ENCODE results near the gene SH3RF2.

SH3RF2 gene

DNA sequence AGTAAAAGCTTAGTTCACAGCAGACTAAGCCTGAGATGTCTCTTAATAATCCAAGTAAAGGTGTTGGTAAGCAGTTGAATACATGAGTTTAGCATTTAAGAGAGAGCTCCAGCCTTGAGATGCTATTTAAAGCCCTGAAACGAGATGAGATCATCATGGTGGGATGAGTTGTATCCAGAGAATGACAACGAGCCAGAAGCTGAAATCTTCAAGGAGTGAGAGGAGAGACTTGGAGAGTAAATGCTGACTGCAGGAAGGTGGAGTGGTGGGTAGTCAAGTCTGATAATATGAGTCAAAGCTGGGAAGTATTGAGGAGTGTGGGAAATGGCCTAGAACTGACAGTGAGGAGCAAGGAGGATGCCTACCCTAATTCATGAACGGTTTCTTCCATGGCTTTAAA, 115.3 kb downstream of the SH3RF2 start:
- no peak for DNase-seq

DNA sequence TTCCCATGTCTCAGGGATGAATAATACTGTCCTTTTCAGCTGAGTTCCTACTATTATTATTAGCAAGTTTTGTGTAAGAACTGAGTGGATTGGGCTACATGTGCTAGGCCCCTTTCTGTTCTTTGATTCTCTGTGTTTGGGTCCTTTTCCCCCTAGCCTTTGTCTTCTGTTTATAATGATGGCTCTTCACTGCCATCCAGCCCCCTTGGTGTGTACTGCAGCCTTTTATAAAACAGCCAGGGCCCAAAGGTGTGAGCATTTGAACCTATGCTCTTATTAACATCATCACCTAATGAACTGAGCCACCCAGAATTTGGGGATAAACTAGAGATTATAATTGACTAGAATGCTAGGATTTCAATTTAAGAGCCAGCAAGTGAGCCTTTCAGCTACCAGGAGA, 116.4 kb downstream of the SH3RF2 start:
- no peak for DNase-seq

DNA sequence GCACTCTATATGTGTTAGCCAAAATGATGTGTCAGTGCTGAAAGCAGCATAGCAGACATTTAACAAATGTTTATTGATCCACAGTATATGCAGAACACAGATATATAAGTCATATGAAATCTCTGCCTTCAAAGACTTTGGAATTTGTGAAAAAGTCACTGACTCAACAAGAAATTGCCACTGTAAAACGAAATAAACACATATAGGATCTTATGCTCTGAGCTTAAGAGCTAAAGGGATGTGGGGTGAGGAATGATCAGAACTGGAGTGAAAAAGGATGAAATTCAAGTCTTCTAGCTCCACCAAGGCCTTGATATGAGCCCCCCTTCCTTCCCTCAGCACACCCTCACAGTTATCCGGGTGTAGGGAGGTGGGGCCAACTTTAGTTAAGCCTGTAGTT, 119.1 kb downstream of the SH3RF2 start:
- DNase-seq, result no peak

DNA sequence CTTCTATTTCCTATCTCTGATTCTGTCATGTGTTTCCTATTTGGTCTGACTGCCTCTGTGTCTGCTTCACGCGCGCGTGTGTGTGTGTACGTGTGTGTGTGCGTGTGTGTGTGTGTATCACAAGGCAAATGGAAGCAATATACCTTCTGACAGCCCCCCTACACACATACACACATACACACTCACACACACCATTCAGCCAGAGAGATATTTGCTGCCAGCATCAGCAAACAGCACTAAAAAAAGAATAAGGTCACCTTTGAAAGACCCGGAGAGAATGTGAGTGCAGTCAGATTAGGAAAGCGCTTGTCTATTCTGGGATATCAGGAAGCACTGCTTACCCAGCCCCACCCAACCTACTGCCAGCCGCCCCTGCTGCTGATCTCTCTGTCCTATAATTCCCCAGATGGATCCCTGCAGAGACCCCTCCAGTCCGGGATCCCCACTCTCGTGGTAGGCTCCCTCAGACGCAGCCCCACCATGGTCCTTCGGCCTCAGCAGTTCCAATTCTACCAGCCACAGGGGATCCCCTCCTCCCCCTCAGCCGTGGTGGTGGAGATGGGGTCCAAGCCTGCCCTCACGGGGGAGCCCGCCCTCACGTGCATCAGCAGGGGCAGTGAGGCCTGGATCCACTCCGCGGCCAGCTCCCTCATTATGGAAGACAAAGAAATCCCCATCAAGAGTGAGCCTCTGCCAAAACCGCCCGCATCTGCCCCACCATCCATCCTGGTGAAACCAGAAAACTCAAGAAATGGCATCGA, 123.3 kb downstream of the SH3RF2 start:
- no peak for DNase-seq

DNA sequence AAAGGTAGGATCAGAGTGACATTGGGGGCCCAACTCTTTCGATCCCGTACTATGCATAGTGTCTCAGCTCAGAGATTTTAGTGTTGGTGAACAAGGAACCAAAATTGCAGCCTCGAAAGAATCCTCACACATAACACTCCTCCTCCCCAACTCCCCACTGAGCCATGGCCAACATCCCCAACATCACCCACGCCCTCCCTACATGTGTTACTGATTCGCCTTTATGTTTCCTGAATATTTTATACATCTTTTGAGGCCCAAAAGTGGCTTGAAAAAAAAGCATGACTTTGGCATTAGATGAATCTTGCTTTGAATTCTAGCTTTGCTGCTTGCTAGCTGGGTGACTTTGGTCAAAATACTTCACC, 123.8 kb downstream of the SH3RF2 start:
- no peak for DNase-seq

DNA sequence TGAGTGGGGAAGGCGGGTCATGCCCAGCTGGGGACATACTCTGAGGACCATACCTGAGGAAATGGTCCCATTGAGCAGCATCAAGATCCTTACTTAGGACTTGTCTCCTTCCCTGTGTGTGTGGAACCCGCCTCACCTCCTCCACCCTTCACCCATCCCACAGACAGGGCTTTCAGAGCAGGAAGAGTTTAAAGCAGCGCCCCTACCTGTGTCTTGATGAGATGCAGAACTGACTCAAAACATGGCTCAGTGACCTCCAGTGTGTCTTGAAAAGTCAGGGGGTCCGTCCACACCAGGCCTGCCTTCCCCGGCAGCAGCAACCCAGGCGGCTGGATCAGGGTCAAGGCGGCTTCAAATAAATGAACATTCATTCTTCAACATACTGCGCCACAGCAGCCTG, 130.6 kb downstream of the SH3RF2 start:
- no peak for DNase-seq

DNA sequence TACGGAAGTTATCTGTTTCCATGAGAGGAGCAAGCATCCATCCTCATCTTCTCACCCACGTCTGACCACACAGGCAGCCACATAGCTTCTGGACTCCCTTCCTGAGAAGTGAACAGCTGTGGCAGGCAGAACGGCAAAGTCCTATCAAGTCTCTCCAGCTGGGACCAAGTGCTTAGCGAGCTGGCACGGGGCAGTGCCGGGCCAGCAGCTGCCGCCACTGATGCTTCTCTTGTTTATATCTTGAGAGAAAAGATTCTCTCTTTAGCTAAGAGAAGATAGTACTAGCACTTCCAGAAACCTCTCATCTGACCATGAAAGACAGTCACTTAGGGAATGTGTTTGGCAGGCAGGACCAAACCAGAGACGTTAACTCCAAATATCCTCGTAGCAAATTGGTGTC, 131.8 kb downstream of the SH3RF2 start:
- DNase-seq, result no peak

DNA sequence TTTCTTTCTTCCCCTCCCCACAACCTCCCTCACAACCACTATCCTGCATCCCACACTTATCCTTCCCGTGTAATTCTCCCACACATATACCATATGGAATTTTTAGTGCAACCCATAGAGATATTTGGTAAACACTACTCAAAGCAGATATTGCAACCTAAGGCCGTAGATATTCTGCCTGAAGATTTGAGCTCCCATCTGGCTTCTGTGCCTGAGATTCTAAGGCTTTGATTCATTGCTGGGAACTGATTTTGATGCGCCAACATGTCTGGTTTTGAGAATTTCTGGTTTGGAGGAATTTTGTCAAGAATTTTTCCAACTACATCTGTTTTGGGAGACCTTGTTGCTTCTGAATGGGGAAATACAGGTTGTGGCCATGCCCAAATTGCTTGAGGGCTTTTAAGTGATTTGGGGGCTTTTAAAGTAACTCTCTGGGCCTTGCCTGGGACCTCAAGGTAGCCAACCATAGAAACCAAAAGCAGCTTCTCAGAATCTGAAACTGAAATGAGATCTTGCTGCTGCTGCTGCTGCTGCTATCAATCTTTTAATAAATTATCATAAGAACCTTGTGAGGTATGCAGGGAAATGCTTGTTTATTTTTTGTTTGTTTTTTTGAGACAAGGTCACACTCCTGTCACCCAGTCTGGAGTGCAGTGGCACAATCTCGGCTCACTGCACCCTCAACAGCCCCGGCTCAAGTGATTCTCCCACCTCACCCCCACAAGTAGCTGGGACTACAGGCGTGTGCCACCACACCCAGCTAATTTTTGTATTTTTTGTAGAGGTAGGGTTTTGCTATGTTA, 132.8 kb downstream of the SH3RF2 start:
- no peak for DNase-seq

DNA sequence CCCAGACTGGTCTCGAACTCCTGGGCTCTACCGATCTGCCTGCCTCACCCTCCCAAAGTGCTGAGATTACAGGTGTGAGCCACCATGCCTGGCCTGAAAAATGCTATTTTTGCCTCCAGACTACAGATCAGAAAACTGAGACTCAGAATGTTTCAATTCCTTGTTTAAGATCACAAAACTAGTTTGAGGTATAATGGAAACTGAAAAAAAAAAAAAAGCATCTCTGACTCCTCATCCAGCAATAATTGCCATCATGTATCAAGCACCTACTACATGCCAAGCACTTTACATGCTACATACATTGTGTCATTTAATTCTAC, 133.4 kb downstream of the SH3RF2 start:
- DNase-seq, result no peak

DNA sequence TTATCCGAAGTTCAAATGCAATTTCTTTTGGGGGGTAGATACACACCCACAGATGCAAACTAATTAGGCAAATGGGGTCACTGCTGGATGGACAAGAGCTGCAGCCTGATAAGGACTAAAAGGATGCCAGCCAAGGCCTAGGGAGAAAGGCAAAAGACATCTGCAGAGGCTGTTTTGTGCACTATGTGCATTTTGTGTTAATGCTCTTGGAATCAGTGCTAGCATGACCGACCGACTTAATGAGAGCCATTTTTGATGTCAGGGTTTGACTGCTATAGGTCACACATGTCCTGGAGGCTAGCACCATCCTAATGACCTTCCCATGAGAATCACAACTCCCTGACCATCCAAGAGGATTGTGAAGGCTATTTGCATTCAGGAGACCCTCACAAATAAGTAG, 134.4 kb downstream of the SH3RF2 start:
- DNase-seq, result no peak

DNA sequence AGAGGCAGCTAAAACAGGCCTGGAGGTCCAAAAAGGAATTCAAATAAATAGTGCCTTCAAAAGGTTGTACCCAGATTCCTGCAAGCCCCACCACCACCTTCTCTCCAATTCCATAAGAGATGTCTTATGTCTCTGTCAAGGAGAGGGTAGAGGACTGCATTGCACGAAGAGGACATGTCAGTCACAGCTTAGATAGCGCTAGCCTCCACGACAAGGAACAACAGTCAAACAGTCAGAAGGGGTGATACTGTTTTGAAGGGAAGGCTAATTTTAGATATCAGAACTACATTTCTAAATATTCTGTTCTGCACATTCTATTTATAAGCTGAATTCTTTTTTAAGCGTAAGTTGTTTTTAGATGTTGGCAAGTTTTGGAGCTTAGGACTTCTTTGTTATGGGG, 134.8 kb downstream of the SH3RF2 start:
- DNase-seq, result no peak

DNA sequence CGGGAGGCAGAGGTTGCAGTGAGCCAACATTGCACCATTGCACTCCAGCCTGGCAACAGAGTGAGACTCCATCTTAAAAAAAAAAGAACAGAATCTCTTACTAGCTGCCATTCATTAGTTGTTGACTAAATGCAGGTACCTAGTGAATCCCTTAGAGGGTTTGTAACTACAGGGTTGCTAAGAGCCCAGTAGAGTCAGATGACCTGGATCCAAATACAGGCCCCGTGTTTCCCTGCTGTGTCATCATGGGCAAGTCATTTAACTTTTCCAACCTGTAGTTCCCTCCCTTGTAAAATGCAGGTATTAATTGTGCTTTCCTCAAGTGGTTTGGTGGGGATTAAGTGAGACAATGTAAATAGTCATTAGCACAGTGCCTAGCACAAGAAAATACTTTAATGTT, 136.2 kb downstream of the SH3RF2 start:
- DNase-seq, result no peak

DNA sequence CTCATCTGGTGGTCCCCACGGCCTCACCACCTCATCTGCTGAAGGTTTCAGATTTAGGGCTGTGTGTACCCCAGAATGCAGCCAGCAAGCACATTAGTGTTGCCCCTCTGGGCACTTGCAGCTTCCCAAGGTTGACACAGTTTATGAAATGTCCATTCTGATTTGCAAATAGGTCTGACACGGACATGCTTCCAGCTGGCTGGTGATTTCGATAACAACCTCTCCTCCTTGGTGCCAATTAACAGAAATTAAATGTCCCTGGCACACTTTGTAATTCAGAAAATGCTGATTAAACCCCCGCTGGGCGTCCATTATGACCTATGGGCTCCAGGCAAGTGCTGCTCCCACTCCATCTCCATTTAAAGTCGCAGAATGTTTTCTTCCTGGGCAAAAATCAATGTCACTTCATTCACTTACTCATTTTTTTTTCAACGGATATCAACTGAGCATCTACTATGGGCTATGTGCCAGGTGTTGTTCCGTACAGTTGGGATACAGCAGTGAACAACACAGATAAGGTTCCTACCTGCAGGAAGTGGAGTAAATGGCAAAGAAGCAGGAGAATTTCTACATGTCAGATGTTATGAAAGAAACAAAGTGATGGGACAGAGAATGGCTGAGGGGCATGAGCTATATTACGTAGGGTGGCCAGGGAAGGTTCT, 137.0 kb downstream of the SH3RF2 start:
- no peak for DNase-seq

DNA sequence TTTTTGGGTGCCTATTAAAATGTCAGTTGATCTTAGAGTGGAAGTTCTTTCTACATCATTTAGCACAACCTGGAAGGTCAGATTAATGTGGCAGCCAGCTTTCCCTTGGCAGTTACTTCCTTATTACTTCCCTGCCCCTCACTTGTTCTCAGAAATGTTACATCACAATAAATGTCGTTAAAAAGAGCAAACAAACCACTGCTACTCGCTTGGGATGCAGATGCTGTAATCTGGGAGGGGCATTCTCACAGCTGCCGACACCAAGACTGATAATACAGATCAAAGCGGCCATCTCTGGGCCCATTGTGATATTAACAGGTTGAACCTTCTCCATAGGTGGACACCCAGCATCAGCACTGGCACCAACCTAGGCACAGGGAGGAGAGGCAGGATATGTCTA, 139.7 kb downstream of the SH3RF2 start:
- DNase-seq, result no peak

DNA sequence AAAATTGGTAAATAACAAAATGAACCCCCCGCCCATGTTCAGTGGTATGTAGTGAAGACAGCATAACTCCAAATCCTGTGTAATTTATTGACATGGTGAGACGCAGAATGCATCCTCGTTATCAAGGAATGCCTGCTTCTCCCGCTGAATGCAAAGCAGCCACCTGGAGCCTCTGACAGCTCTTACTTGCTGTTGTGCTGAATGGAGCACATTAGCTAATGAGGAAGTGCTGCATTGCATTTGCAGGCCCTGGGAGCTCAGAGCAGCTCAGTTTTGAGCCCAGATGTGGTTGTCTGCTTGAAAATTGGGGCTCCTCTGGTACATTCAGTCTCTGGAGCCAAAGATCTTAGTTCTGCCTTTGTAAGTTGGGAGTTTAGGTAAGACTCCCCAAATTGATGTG, 140.1 kb downstream of the SH3RF2 start:
- no peak for DNase-seq

DNA sequence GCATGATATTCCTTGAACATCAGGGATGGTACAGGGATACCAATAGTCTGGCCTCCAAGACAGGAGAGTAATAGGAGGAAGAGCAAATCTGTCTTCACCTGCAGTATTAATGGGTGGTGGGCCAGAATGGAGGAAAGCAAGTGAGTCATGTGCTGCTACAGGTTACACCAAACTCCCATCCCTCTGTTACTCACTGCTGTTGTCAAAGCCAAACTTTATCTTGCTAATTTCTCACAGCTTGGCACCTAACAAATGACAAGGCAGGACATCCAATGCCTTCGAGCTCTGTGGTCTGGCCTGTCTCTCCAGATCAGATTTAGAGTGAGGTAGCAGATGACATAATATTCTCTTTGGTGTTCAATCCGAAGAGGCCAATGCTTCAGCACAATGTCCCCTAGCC, 142.2 kb downstream of the SH3RF2 start:
- DNase-seq, result no peak

DNA sequence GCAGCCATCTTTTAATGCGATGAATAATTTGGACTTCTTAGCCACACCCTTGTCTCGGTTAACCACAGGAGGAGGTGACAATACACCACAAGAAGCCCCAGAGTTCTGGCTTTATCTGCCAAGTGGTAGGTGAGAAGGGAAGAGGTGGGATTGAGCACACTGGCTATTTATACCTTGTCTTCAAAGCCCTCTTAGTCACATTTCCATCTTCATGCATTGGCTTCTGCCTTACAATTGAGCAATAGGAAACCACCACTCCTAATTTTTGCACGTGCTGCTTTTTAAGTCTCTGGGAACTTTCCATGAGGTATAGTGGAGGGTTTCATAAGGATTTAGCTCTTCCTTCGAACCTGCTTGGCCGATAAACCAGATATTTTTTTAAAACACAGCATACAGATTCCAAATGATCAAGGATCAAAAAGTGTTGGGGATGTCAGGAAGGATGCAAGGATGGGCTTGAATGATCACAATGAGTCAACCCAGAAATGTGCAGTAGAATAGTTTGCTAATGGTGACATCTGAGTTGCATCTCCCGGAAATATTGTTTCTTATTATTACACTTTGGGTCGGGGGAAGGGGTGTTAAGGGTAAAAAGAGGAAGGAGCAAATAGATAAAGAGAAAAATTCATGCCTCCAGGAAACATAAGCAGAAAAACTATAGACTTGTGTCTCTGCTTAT, 143.5 kb downstream of the SH3RF2 start:
- no peak for DNase-seq

DNA sequence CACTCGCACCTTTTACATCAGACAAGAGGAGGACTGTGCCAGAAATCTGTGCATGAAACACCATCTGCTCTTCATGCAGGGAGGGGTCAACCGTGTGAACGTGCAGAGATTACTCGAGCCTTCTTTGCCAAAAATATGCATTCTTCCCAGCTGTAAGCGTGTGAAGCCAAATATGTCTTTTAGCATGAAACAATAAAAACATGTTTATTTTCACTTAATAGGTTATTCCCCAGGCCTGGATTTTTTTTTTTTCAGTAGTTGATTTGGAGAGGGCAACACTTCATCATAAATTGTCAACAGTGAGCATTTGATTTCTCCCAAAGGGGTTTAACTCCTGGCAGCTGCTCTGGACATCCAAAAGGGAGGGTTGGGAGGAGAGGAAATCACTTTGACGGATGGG, 145.2 kb downstream of the SH3RF2 start:
- DNase-seq, result no peak

DNA sequence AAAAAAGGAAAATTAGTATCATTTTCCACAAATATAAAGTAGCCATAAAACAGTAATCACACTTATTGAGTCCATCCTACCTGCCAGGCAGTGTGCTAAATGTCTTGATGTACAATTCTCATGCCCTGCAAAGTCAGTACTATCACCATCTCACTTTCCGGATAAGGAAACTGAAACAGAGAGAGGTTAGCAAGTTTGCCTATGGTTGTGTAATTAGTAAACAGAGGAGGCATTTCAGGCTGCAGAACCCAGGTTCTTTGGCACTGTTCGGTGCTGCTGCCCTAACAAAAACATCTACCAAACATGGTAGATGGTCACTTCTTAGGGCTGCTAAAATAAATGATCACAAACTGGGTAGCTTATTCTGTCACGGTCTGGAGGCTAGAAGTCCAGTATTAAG, 146.4 kb downstream of the SH3RF2 start:
- DNase-seq, result no peak

DNA sequence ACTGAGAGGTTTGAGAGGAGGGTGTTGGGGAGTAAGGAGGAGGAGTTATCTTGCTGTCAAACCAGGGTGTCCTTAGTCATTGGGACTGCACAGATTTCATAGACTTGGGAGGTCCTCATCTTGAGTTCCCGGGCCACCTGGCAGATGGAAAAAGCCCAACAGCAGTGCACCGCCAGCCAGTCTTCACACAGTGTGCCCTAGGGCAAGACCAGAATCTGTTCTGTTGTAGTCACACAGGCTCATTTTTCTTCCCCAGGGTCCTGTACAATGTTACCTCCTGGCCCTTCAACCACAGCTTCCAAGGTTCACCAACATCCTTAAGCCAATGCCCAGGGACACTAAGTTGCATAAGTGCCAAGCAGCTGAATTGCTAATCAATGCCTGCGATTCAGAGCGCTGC, 148.0 kb downstream of the SH3RF2 start:
- DNase-seq, result no peak

DNA sequence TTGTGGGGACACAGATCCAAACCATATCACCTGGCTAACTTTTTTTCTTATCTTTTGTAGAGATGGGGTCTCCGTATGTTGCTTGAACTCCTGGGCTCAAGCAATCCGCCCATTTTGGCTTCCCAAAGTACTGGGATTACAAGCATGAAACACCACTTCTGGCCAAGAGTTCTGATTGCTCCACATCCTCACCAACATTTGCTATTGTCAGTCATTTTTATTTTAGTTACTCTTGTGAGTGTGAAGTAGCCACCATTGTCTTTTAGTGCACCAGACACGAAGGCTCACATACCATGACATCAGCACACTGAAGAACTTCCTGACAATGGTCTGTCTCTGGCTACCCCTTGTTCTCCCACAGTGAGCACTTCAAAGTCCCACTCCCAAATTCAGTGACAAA, 151.7 kb downstream of the SH3RF2 start:
- no peak for DNase-seq

DNA sequence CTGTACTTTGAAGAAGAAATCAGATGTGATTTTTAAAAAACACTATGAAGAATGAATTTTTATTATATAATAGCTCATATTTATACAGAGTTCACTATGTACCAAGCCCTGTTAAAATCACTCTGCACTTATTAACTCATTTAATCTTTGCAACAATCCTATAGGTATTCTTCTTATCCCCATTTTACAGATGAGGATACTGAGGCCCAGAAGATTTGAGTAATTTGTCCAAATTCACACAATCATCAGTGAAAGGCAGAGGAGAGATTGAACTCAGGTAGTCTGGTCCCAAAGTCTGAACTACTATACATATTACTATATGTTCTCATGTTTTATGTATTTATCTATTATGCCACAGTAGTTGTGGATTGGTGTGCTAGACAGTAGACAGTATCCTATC, 152.9 kb downstream of the SH3RF2 start:
- DNase-seq, result no peak

DNA sequence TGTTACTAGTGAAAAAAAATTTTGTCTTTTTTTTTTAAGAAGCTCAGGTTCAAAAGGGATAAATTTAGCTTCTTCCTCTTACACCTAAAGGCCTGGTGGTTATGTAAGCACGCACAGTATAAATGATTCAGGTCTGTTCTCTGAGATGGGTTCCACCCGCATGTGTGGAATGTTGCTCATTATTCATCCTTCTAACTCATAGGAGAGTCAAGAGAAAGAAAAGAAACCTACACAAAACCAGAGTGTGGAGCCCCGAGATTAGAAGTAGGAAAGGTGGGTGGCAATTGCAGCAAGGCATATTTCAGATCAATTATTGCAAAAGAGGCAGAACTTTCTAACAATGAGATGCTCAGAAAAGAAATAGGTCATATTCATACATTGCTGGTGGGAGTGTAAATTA, 155.5 kb downstream of the SH3RF2 start:
- DNase-seq, result no peak

DNA sequence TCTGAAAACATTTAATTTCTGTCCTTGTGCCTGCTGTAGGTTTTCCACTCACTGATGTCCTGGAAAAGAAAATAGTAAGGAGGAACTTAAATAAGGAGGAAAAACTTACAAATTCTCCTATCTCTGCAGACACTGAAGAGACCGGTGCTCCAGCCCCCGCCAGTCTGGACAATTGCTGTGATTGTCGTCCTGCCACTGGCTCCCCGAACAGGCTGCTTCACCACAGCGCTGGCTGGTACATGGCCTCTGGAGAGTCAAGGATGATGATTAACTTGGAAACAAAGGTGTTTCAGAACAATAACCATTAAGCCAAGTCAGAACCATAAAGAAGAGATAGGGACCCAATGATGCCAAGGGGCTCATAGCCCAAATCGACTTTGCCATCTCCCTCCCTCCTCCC, 161.7 kb downstream of the SH3RF2 start:
- DNase-seq, result no peak
